ENCODE results near the gene SLC2A11. TPM values are rescaled to one million over a fixed set of nuclear protein-coding genes. Genes with fewer than 3 reads are reported as not detected.

The SLC2A11 gene
- total RNA-seq, 1 donor = 7.9 TPM

DNA sequence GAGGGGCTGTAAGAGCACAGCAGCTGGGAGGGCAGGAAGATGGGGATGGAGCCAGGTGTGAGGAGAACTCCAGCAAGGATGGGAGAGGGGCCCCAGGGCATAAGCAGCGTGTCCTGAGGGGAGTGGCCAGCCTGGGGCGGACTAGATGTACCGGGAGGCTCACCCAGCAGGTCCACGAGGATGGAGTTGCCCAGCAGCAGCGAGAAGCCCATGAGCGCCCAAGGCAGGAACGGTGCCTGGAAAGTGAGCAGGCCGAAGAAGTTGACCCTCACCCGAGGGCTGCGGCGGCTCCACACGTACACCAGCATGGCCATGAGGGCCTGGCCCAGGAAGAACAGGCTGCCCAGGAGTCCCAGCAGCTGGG is 20.2 kb upstream of the SLC2A11 start:
- Histone ChIP-seq H3K27me3 (ENCODE audit: insufficient read depth, low read length) (no peaks in the 10 kb centered on the region), H3K9me3 (ENCODE audit: low read depth, low read length) (no peaks in the 10 kb centered on the region), H3K4me3 (ENCODE audit: low read length) (no peak overlapping the region), H3K4me1 (ENCODE audit: insufficient read depth, low read length) (peaks cover 23% of the 10 kb centered on the region)

DNA sequence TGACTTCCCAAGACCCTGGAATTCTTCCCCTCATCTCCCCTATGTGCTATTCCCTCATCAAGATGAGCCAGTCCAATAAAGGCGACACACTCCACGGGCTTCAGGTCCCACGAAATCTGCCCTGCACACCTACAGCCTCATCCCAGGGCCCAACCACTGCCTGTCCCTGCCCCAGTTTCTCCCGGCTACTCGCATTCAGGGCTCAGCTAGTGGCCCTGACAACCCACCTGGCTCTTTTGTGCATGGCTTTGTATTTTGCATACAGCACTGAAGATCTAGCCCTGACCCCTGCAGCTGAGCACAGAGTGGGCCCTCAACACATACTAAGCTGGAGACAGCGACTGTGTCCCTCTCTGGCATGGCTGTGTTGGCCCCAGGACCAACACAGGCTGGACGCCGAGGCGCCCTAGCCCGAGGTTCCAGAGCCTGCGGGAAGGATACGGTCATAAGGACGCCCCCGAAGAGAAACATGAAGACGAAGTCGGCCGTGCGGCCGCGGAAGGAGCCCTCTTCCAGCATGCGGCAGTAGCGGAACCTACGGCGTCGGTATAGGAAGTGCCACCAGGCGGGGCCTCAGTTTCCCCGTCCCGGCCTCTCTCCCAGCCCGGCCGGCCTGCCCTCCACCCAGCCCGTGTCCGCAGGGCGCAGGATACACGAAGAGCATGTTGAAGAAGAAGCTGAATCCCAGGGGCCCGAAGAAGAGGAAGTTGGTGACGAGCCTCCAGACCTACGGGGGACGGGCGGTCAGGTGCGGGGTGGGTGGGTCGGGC is 19.6 kb upstream of the SLC2A11 start:
- no peaks in the 10 kb centered on the region for H3K27me3 ChIP-seq (ENCODE audit: insufficient read depth, low read length)
- H3K4me1 ChIP-seq (ENCODE audit: insufficient read depth, low read length) = peaks cover 23% of the 10 kb centered on the region
- peak overlapping the region; percentile 43 for H3K4me3 ChIP-seq (ENCODE audit: low read length)
- H3K9me3 ChIP-seq (ENCODE audit: low read depth, low read length) = no peaks in the 10 kb centered on the region

DNA sequence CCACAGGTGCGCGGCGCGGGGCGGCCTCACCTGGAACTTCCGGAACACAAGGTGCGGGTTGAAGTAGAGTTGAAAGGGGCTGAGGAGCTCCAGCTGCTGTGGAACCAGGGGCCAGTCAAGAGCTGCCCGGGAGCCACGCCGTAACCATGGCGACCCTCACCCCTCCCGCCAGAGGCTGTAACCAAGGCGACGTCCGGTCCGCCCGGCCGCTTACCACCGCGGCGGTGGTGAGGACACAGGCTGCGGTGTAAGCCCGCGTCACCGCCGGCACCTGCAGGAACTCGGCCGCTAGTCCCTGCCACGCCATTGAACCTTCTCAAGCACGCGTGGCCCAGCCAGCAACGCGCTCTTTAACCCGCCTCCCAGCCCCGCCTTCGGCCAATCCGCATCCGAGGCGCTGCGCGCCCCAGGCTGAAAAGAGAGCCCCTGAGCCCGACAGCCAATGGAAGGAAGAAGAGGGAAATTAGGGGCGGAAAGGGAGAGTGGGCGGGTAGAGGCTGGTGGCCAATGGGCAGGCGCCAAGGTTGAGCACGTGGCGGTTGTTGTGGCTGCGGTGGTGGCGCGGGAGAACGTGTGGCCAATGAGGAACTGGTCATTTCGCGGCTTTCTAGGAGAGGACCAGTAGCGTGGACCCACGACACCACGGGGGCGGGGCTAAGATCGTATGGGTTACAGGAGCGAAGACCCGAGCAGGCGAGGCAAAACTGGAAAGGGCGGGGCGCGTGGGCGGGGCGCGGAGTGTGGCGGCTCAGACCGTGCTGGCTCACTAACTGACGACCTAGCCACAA is 18.8 kb upstream of the SLC2A11 start, which contains the start of gene DERL3:
Gene DERL3, minus strand, starts transcription at position 326 of the 788 bp plus-strand sequence. Its CDS starts 19 bp downstream, at position 307.
- Histone ChIP-seq H3K4me1 (ENCODE audit: insufficient read depth, low read length) (peaks cover 24% of the 10 kb centered on the region), H3K9me3 (ENCODE audit: low read depth, low read length) (no peaks in the 10 kb centered on the region), H3K27me3 (ENCODE audit: insufficient read depth, low read length) (no peaks in the 10 kb centered on the region), H3K4me3 (ENCODE audit: low read length) (peak within 1 kb of the TSS; percentile 43)

DNA sequence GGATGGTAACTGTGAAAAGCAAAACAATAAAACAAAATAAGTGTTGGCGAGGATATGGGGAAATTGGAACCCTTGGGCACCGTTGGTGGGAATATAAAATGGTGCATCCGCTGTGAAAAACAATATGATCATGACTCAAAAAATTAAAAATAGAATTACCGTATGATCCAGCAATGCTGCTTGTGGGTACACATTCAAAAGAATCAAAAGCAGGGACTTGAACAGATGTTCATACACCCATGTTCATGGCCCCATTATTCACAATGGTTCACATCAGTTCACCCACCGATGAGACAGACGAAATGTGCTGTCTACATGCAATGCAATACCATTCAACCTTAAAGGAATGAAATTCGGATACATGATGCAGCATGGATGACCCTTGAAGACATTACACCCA is 17.6 kb upstream of the SLC2A11 start:
- no peaks in the 10 kb centered on the region for H3K27me3 ChIP-seq (ENCODE audit: insufficient read depth, low read length)
- H3K4me1 ChIP-seq (ENCODE audit: insufficient read depth, low read length) = peaks cover 36% of the 10 kb centered on the region
- no peaks in the 10 kb centered on the region for H3K9me3 ChIP-seq (ENCODE audit: low read depth, low read length)
- H3K4me3 ChIP-seq (ENCODE audit: low read length) = no peak overlapping the region

DNA sequence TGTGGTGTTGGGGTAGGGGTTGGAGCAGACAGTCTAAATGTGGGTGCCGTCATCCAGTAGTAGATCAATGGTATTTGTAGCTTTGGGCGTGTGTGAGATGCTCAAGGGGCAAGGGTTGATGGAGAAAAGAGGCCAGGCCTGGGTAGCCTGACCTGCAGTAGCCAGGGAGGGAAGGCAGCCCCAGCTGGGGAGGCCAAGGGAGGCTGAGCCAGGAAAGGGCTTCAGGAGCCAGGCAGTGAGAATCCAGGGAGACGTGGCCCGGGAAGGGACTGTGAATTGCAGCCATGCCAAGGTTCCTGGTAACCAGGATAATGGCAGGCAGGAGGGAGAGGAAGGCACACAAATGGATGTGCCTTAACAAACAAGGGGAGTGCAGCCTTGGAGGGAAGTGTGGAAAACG is 16.4 kb upstream of the SLC2A11 start:
- no peaks in the 10 kb centered on the region for H3K9me3 ChIP-seq (ENCODE audit: low read depth, low read length)
- H3K27me3 ChIP-seq (ENCODE audit: insufficient read depth, low read length) = no peaks in the 10 kb centered on the region
- peaks cover 48% of the 10 kb centered on the region for H3K4me1 ChIP-seq (ENCODE audit: insufficient read depth, low read length)
- no peak overlapping the region for H3K4me3 ChIP-seq (ENCODE audit: low read length)

DNA sequence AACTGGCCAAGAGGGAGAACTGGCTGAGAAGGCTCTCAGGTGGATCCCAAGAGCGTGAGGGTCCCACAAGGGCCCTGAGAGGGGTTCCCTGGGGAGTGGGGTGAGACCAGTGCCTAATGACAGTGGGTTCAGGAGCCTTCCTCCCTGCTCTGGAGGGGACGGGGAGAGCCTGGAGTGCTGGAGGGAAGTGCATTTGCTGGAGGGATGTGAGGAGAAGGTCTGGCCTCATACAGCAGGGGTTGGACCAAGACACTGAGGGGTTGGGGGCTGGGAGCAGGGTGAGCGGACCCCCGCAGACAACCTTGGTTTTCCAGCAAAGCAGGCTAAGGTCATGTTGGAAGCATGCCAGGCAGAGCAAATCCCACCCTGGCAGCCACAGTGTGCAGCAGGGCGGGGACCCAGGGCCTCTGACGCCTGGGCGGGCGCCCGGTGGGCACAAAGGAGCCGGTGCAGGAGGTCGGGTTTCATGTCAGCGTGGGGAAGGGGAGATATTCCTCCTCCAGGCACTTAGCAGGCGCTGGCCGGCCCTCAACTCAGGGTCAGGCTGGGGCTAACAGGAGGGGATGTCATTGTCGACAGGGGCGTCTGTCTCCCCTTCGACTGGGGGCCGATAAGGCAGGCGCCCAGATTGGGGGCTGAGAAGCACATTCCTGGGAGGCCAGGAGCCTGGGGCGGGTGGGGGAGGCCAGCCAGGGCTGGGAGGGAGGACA is 15.8 kb upstream of the SLC2A11 start:
- peaks cover 53% of the 10 kb centered on the region for H3K4me1 ChIP-seq (ENCODE audit: insufficient read depth, low read length)
- no peak overlapping the region for H3K4me3 ChIP-seq (ENCODE audit: low read length)
- no peaks in the 10 kb centered on the region for H3K9me3 ChIP-seq (ENCODE audit: low read depth, low read length)
- no peaks in the 10 kb centered on the region for H3K27me3 ChIP-seq (ENCODE audit: insufficient read depth, low read length)

DNA sequence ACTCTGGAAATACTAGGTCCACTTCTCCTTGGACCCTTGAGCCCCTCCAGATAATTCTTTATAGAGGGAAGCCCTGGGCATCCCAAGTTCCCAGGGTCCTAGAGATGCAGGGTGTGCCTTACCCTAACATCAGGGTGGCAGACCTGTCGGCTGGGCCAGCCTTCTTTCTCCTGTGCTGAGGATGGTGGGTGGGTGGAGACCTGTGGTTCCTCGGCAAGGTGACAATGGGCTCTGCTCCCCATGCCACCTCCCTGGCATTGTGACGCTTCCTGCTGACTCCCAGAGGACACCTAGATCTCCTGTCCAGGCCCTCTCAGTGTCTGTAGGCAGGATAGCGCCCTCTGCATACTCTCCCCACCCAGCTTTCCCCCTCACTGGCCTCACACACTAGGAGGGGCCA is 15.1 kb upstream of the SLC2A11 start:
- Histone ChIP-seq H3K27me3 (ENCODE audit: insufficient read depth, low read length) (no peaks in the 10 kb centered on the region), H3K9me3 (ENCODE audit: low read depth, low read length) (no peaks in the 10 kb centered on the region), H3K4me1 (ENCODE audit: insufficient read depth, low read length) (peaks cover 46% of the 10 kb centered on the region), H3K4me3 (ENCODE audit: low read length) (no peak overlapping the region)

DNA sequence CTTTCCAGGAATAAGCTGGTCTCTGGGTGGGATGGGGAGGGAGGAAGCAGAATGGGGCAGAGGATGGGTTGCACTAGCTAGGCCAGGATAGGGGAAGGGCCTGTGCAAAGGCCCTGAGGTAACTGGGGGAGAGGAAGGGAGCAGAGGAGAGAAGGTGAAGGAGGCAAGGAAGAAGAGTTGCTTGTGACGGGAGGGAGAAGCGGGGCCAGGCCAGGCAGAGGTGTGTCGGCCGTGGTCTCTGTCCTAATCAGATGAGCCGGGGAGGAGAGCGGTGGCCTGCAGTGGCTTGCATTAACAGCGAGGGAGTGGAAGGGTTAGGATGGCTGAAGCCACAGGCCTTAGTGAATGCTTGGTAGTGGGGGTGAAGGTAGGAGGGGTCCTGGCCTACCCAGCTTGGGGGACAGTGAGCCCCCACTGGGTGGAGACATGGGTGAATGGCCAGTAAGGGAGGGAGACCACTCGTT is 12.9 kb upstream of the SLC2A11 start:
- Histone ChIP-seq H3K9me3 (ENCODE audit: low read depth, low read length) (no peaks in the 10 kb centered on the region), H3K4me3 (ENCODE audit: low read length) (no peak overlapping the region), H3K27me3 (ENCODE audit: insufficient read depth, low read length) (no peaks in the 10 kb centered on the region), H3K4me1 (ENCODE audit: insufficient read depth, low read length) (peaks cover 42% of the 10 kb centered on the region)

DNA sequence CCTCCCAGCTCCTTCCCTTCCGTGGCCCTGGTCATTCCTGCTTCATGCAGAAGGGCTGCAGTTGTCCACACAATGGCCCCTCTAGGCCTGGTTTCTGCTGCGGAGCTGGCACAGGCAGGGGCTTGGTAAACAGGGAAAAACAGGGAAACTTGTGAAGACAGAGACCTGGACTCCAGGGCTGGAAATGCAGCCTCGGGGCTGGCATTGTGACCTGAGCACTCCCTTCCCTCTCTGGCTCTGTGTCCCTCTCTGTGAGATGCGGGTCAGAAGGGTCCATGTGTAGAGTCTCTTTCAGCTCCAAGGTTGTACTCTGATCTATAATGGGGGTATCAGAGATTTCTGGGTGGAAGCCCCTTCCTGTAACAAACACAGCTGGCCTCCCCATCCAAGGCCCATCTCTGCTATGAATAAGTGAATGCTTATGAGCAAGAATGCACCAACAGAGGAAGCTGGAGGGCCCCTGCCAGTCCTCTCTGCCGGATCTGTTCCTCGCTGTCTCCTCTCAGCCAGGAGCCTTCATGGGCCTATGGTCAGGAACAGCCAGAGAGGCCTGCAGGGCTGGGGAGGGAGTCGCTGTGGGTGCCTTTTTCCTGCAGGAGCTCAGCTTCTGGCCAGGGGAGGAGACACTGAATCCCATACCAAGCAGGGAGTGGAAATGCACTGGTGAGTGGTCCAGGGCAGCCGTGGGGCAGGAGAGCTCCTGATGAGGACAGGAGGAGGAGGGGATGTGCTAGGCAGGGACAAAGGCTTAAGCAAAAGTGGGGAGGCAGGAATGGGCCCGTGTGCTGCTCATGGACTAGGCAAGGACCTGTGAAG is 12.2 kb upstream of the SLC2A11 start:
- Histone ChIP-seq H3K27me3 (ENCODE audit: insufficient read depth, low read length) (no peaks in the 10 kb centered on the region), H3K4me3 (ENCODE audit: low read length) (no peak overlapping the region), H3K9me3 (ENCODE audit: low read depth, low read length) (no peaks in the 10 kb centered on the region)

DNA sequence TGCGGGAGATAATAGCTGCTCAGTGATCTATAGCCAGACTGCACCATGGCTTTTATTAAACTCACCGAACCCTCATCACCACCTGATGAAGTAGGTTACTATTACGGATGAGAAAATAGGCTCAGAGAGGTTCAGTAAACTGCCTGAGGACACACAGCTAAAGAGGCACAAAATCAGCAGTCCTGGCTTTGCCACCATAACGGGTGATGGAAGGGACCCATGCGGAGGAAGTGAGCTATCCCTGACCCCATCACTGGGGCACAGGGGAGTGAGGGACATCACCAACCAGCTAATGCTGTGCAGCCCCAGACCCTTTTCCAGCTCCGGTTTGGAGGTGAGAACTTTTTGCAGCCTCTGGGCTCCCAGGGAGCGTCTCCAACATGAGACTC is 11.6 kb upstream of the SLC2A11 start:
- Histone ChIP-seq H3K9me3 (ENCODE audit: low read depth, low read length) (no peaks in the 10 kb centered on the region), H3K4me3 (ENCODE audit: low read length) (no peak overlapping the region), H3K4me1 (ENCODE audit: insufficient read depth, low read length) (peaks cover 41% of the 10 kb centered on the region), H3K27me3 (ENCODE audit: insufficient read depth, low read length) (no peaks in the 10 kb centered on the region)

More for the DNA sequence above, 12.2 kb upstream of the SLC2A11 start:
- H3K4me1 ChIP-seq (ENCODE audit: insufficient read depth, low read length) = peaks cover 41% of the 10 kb centered on the region

DNA sequence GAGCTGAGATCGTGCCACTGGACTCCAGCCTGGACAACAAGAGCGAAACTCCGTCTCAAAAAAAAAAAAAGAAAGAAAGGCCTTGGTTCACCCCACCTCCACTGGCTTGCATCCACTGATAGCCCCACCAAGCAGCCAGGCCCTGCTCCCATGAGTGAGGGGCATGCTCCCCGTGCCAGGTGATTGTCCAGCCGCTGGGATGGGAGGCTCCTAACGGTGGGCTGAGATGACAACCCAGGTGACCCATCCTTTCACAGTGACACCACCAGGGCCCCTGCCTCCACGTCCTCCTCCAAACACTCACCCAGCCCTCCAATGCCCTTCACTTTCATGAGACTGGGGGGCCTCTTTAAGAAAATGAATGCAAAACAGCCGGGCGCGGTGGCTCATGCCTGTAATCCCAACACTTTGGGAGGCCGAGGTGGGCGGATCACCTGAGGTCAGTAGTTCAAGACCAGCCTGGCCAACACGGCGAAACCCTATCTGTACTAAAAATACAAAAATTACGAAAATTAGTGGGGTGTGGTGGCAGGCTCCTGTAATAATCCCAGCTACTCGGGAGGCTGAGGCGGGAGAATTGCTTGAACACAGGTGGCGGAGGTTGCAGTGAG is 10.3 kb upstream of the SLC2A11 start:
- Histone ChIP-seq H3K9me3 (ENCODE audit: low read depth, low read length) (no peaks in the 10 kb centered on the region), H3K27me3 (ENCODE audit: insufficient read depth, low read length) (no peaks in the 10 kb centered on the region), H3K4me3 (ENCODE audit: low read length) (no peak overlapping the region), H3K4me1 (ENCODE audit: insufficient read depth, low read length) (peaks cover 41% of the 10 kb centered on the region)

DNA sequence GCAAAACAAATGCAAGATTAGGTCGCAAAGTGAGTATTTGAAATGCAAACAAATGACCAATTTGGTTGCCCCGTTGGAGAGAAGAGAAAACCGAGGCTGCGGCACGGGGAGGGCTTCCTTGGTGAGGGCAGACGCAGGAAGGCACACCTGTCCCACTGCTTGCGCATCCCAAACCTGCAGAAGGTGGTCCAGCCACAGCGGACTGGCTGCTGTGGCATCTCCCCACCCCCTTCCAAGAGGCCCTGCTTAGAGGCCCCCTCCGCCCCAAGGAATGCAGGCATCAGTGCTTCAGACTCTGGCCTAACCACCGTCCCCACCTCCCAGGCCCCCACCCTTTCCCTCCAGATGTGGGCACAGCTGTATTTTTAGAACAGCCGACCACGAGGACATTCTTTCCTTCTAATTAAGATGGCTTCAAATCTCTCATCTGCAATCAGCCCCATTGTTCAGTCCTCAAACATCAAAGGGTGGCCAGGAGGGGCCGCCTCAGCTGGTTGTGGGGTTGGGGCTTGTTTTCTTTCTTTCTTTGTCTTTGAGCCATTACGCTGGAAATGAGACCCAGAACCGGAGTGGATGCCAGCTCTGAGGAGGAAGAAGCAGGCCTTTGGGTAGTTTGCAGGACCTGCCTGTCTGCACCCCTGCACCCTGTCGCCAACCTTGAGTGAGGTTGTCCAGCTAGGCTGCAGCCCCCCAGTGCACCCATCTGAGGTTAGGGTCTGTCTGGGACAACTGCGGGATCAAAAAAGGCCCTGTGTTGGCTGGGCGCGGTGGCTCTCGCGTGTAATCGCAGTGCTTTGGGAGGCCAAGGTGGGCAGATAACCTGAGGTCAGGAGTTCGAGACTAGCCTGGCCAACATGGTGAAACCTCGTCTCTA is 9.4 kb upstream of the SLC2A11 start:
- H3K4me3 ChIP-seq (ENCODE audit: low read length) = no peak overlapping the region
- H3K4me1 ChIP-seq (ENCODE audit: insufficient read depth, low read length) = peaks cover 41% of the 10 kb centered on the region

More for the DNA sequence above, 9.4 kb upstream of the SLC2A11 start:
- Histone ChIP-seq H3K9me3 (ENCODE audit: low read depth, low read length) (no peaks in the 10 kb centered on the region), H3K27me3 (ENCODE audit: insufficient read depth, low read length) (no peaks in the 10 kb centered on the region)
